Bronchial epithelial cell (primary cell): Measurements from ENCODE around the gene PPP1R3D. TPM values are rescaled to one million over a fixed set of nuclear protein-coding genes. Genes with fewer than 3 reads are reported as not detected.
"Not testable (repeated sequence)": the region's sequence is repeated elsewhere in the genome, so short reads cannot be mapped to it uniquely, and the experiment has no call there.

Experiments used
- DNase-seq: peaks from one replicate; pipeline ENCODE4 v3.0.0-alpha.2; 2010; ENCODE audit warnings: low read depth
- FAIRE-seq: peaks from 2 replicates; lab custom pipeline; 2011; peaks lifted over from hg19 to GRCh38; lab: Jason Lieb, UNC
- H3K27me3 ChIP-seq: 2 replicates; pipeline ENCODE4 v1.5.1; 2011; ENCODE audit warnings: low read length; ENCODE audit not compliant: control insufficient read depth, insufficient read depth
- H3K36me3 ChIP-seq: 2 replicates; pipeline ENCODE4 v1.5.1; 2011; ENCODE audit warnings: low read length; ENCODE audit not compliant: control insufficient read depth, insufficient read depth
- H3K4me3 ChIP-seq: 2 replicates; pipeline ENCODE4 v1.5.1; 2011; ENCODE audit warnings: mild to moderate bottlenecking, low read depth, low read length, control low read depth
- CTCF ChIP-seq: IDR thresholded peaks from 2 replicates; pipeline ENCODE4 v1.5.1; 2011; ENCODE audit warnings: mild to moderate bottlenecking, moderate library complexity, low read length, control low read depth, inconsistent platforms; ENCODE audit not compliant: insufficient read depth, severe bottlenecking
- total RNA-seq: library from RNA; depleted of rRNA; stranded (reverse); fragments of >200 nt; gene quantifications from 2 replicates; pipeline ENCODE4 v1.2.1, GENCODE V29; 2014

Gene PPP1R3D
- total RNA-seq, 1 donor from 2014 or later: 9.5 TPM

- TF ChIP-seq CTCF: no peak
- no peaks in the 10 kb centered on the region for H3K36me3 ChIP-seq
- H3K27me3 ChIP-seq: no peaks in the 10 kb centered on the region
- FAIRE-seq: no peak
- H3K4me3 ChIP-seq: no peak overlapping the region
- DNase-seq: no peak
These were observed 31.2 kb downstream of the PPP1R3D start for GRCh38 chr20:59908855-59909254.

- no peak overlapping the region for H3K4me3 ChIP-seq
- no peak for DNase-seq
- no peaks in the 10 kb centered on the region for H3K27me3 ChIP-seq
- no peak for FAIRE-seq
- no peak for TF ChIP-seq CTCF
- H3K36me3 ChIP-seq: no peaks in the 10 kb centered on the region
These were observed 36.5 kb downstream of the PPP1R3D start for GRCh38 chr20:59903621-59904020.

GRCh38 chr20:59902470-59902869 lies 37.6 kb downstream of the PPP1R3D start:
- no peaks in the 10 kb centered on the region for H3K27me3 ChIP-seq
- no peaks in the 10 kb centered on the region for H3K36me3 ChIP-seq
- no peak for TF ChIP-seq CTCF
- H3K4me3 ChIP-seq: no peak overlapping the region
- no peak for FAIRE-seq
- no peak for DNase-seq

- Histone ChIP-seq H3K27me3 (no peaks in the 10 kb centered on the region), H3K4me3 (no peak overlapping the region), H3K36me3 (no peaks in the 10 kb centered on the region)
- DNase-seq (no peak), FAIRE-seq (no peak)
- no peak for TF ChIP-seq CTCF
These were observed 44.2 kb downstream of the PPP1R3D start for GRCh38 chr20:59895908-59896307.

- DNase-seq (no peak), FAIRE-seq (no peak)
- H3K36me3 ChIP-seq: no peaks in the 10 kb centered on the region
- H3K27me3 ChIP-seq: no peaks in the 10 kb centered on the region
- no peak for TF ChIP-seq CTCF
- no peak overlapping the region for H3K4me3 ChIP-seq
These were observed 48.5 kb downstream of the PPP1R3D start for GRCh38 chr20:59891581-59891980.

- H3K27me3 ChIP-seq, H3K4me3 ChIP-seq, H3K36me3 ChIP-seq, DNase-seq, FAIRE-seq: not testable (repeated sequence)
These were observed 50.1 kb downstream of the PPP1R3D start for GRCh38 chr20:59890035-59890434.
